Measurements from ENCODE around the gene IFRD1.

DNA sequence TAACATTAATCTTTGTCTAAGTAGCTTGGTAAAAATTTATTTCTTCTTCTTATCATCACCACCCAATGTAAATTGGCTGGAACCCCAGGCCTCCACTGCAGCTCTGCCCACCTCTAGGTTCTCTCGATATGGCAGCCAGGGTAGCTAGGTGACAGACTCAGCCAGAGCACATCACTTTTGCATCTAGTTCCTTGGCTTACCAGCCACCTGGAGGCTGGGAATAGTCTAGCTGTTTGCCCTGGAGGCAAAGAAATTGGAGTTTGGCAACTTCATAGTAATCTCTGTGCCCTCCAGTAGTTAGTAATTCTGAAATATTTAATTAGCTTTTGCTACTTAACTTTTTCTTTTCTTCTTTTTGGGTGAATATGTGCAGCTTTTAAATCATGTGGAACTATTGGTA, 9.4 kb downstream of the IFRD1 start:
- TF ChIP-seq CTCF (IDR thresholded peaks at IDR 0.05; ENCODE audit: extremely low read depth in 1 of 2, insufficient read depth in 1 of 2, low read depth in 1 of 2, low read length in 2 of 2) (no peak), MYC (IDR thresholded peaks at IDR 0.05; ENCODE audit: low read depth, low read length) (no peak), EZH2 (IDR thresholded peaks at IDR 0.05; ENCODE audit: borderline replicate concordance, low read depth, low read length, severe bottlenecking) (no peak)
